NCI-H2081 (cell line): ENCODE measurements around the gene NCAPH2.

Experiments
- DNase-seq, 2 experiments: peaks; one replicate each; lab custom pipeline; 2025; lab: John Stamatoyannopoulos, UW

Gene NCAPH2

GRCh38 chr22:50507991-50508884 lies at the start of gene NCAPH2:
TSS of gene NCAPH2 (plus strand) at chr22:50508224. CDS start at chr22:50508338, 114 bp downstream.
- DNase-seq, result peak; percentile 90 to 95

DNA sequence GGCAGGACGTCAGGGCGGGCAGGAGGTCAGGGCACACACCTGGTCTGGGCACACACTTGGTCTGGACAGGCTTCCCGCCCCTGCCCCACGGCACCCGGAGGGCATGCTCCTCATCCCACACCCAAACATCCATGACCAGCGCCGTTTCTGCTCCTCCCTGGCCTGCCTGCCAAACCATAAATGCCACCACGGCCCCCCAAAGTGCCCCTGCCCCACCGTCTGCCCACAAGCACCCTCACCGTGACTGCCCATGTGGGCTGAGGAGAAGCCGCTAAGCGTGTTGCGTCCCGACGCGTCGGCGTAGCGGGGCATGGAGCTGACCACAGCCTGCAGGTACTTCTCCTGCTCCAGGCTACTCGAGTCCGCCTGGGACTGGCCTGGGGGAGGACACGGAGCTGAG lies 49.0 kb upstream of the NCAPH2 start:
- no peak for DNase-seq

DNA sequence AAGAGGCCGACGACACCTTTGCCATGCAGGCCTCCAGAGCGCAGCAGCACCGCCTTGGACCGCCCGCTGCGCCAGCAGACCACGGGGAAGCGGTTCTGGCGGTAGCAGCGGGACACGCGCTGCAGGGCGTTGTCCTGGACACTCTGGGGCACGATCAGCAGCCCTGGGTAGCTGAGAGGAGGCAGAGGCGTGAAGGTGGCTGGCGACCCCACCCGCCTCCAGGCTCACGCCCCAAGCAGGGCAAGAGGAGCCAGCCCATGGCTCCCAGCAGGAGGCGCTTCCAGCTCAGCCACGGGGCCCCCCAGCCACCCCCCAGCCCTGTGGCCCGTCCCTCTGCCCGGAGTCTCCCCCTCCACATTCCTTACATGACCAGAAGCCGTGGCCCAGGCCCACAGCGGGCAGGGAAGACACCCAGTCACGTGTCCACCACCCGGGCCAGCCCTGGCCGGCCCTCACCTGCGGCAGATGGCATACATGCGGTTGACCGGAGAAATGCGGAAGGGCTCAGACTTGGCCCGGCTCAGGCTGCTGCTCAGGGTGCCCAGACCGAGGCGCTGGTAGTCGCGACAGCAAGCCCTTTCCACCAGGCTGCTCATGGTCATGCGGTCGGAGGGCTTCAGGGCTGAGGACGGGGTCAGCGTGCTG lies 48.4 kb upstream of the NCAPH2 start:
- DNase-seq, result no peak

DNA sequence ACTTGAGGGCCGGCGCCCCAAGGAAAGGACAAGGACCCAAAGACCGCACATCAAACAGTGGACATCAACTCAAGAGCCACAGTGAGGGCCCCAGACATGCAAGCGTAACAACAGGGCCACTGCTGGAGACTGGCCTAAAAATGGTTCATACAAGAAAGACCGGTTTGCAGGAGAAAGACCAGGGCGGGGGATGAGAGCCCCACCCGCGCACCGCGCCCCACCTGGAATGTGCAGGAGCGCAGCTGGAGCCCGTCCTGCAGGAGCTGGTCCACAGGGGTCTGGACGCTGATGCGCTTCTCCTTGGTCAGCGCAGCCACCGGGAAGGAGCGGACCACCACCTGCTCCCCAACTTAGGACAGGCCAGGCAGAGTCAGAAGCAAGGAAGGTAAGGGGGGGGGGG lies 47.1 kb upstream of the NCAPH2 start:
- no peak for DNase-seq

- DNase-seq, result no peak
Observed at GRCh38 chr22:50461536-50461935, 46.5 kb upstream of the NCAPH2 start.

GRCh38 chr22:50461979-50462540 lies 46.0 kb upstream of the NCAPH2 start:
- no peak for DNase-seq

- no peak for DNase-seq
Observed at GRCh38 chr22:50463188-50463900, 44.7 kb upstream of the NCAPH2 start.

DNA sequence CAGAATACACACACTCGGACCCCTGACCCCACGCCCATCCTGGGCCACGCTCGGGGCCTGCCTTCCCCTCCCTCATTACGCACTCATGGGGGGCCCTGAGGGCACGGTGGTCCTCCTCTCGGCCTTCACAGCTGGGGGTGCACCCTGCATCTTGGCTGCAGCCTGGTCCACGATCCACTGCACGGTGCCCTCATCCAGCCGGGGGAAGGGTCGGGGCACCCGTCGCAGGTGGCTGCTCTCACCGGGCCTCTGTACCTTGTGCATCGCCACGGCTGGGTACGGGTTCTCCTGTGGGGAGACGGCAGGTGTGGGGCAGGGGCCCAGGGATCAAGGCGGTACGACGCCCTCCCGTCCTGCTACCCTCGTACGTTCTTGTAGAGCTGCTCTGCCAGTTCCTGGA lies 43.6 kb upstream of the NCAPH2 start:
- no peak for DNase-seq

DNA sequence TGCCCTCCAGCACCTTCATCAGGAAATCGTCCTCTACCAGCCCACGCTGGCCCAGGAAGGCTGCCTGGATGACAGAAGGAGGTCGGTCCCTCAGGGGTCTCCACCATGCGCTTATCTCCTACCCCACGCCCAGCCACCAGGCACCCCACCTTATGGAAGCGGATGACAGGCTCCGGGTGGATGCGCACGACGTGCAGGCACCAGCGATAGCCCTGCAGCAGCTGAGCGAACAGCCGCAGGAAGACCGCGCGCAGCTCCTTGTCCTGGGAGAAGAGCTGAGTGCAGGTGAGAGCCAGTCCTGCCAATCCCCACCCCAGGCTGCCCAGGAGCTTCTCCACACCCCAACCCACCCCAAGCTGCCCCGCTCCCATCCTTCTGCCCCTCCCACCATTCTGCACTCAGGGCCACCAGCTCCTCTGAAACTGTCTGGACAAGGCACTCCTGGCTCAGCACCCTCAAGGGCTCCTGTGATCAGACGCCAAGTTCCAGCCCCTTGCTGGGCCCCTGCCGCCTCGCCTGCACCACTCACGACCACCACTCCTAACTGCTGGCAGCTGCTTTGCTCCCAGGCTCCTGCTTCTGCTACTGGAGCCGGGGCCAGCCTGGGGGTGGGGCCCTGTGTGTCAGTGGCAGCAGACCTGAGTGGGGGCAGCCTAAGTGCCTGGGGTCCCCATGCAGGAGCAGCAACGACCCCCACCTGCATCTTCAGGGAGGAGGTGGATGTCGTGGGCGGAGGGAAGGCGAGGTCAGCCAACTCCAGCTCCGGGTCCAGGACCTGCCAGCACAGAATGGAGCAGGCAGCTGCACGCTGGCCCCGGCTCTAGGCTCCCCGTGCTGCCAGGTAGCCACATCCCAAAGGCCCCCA lies 42.7 kb upstream of the NCAPH2 start:
- no peak for DNase-seq

- no peak for DNase-seq
Observed at GRCh38 chr22:50467341-50467740, 40.7 kb upstream of the NCAPH2 start.

GRCh38 chr22:50467773-50468440 lies 40.1 kb upstream of the NCAPH2 start:
- DNase-seq, result no peak

- DNase-seq, result no peak
Observed at GRCh38 chr22:50468626-50469025, 39.4 kb upstream of the NCAPH2 start.

- DNase-seq, result peak; percentile 59
Observed at GRCh38 chr22:50469377-50470305, 38.4 kb upstream of the NCAPH2 start.

GRCh38 chr22:50470491-50470890 lies 37.5 kb upstream of the NCAPH2 start:
- no peak for DNase-seq

GRCh38 chr22:50471197-50471847 lies 36.7 kb upstream of the NCAPH2 start:
- no peak for DNase-seq

DNA sequence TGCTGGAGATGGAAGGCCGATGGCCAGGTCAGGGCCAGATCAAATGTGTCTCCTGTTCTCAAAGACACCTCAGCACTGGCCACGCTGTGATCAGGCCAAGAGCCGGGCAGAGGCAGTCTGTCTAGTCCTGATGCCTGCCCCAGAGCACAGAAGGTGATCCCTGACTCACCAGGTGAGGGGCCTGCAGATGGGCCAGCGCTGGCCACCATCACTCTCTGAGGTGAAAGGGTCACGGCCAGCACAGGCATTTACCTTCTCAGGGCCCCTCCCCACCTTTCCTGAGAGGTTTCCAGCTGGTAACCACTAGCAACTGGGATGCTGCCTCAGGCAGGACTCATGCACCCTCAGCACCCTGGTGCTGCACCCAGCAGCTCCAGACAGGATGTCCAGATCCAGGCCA lies 36.1 kb upstream of the NCAPH2 start:
- no peak for DNase-seq

DNA sequence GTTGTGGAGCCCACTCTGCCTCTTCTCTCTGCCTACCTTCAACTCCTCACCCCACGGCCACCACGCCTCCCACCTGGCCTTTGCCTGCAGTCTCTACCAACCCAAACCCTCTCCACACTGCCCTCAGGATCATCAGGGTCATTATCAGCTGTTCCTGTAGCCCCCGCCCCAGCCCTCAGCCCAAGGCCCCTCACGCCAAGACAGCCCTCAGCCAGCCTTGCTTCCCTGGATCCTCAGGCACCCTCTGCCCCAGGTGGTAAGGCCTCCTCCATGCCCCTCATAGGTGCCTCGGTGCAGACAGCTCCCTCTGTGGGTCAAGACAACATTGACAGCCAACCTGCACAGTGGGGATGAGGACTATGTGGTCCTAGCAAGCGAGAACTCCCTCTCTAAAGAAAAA lies 34.9 kb upstream of the NCAPH2 start:
- no peak for DNase-seq

DNA sequence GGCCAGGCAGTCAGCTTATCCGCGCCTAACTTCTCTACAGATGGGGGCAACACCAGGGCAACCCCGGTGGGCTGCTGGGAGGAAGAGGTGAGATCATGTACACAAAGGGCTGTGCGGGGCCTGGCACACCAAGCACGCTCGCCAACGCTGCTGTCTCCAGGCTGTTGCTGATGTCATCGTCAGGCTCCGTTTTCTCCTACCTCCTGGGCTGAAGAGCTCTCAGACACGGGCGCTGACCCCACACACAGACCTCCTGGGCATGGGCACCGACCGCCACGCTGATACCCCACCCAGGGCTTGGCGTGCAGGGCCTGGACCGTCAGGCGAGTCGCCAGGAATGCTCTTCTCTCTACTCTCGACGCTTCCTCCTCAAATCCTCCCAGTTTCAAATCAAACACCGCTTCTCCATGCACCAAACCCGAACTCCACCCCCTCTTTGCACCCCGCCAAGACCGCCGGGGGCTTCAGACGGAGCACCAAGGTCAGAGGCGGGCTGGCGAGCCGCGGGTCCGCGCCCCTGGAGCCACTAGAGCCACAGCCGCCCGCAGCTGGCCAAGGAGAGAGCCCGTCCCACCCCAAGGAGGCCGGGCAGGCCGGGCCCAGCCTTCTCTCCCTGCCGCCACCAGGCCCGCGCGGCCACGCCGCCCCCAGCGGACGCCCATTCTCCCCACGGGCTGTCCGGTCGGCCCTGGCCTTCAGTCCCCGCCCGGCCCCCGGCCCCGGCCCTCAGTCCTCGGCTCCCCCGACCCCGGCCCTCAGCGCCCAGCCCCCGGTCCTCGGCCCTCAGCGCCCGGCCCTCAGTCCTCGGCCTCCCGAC lies 34.0 kb upstream of the NCAPH2 start:
- no peak for DNase-seq
